K562 (cell line): ENCODE data around the gene SLC16A13. TPM values are rescaled to one million over a fixed set of nuclear protein-coding genes. Genes with fewer than 3 reads are reported as not detected.

Experiments
- CREM ChIP-seq: IDR thresholded peaks from 2 replicates; pipeline ENCODE4 v1.6.1; 2014; ENCODE audit warnings: antibody characterized with exemption, low read depth
- POLR2G ChIP-seq: fragments of 200-400 bp; formaldehyde crosslinking; IDR thresholded peaks from 2 replicates; pipeline ENCODE4 v1.6.1; 2017; ENCODE audit warnings: low read depth, mild to moderate bottlenecking, antibody characterized with exemption, low read length, moderate library complexity
- RBFOX2 ChIP-seq: fragments of 200-400 bp; formaldehyde crosslinking; IDR thresholded peaks from 2 replicates; pipeline ENCODE4 v1.6.1; 2017; ENCODE audit warnings: low read depth, mild to moderate bottlenecking, low read length, moderate library complexity
- RBM25 ChIP-seq: fragments of 200-400 bp; formaldehyde crosslinking; IDR thresholded peaks from 2 replicates; pipeline ENCODE4 v1.6.1; 2018; ENCODE audit warnings: low read length, low read depth, moderate library complexity; ENCODE audit not compliant: severe bottlenecking
- TCFL5 ChIP-seq: fragments of 250-450 bp; sonication (Bioruptor Pico); conservative IDR thresholded peaks from 2 replicates; pipeline ENCODE4 v1.6.1; 2021; ENCODE audit warnings: mild to moderate bottlenecking, moderate library complexity, matching md5 sums
- YY1 ChIP-seq, 3 experiments: IDR thresholded peaks; 2 replicates each; pipeline ENCODE4 v1.6.1; 2011; ENCODE audit warnings: low read length in 2 of 3, mild to moderate bottlenecking in 2 of 3, moderate library complexity in 2 of 3, borderline replicate concordance in 1 of 3, control low read depth in 1 of 3, low read depth in 1 of 3; ENCODE audit not compliant: insufficient read depth in 3 of 3, insufficient replicate concordance in 2 of 3, control insufficient read depth in 1 of 3, insufficient read length in 1 of 3; ENCODE audit errors: extremely low read depth in 1 of 3
- ZBTB33 ChIP-seq: sonication (generic); formaldehyde crosslinking; IDR thresholded peaks from 2 replicates; pipeline ENCODE4 v1.8.1; 2023; ENCODE audit warnings: mild to moderate bottlenecking, missing genetic modification reagents
- polyA plus RNA-seq, 8 experiments: library from polyadenylated mRNA; depleted of rRNA in 4 of 8; stranded (reverse) in 5 of 8; unstranded in 3 of 8; fragments of >200 nt; fragmentation: Nextera tagmentation in 2 of 8; fragmentation: Illumina TruSeq in 1 of 8; extraction: Ambion mirVana in 2 of 8; extraction: Trizol in 1 of 8; gene quantifications; 2 replicates each; pipeline versions ENCODE4 v1.2.1 to v1.2.3, GENCODE V29; 2011 to 2014; ENCODE audit warnings: inconsistent platforms in 1 of 8, missing spikeins in 1 of 8
- total RNA-seq, 7 experiments: library from RNA; depleted of rRNA in 6 of 7; stranded (reverse); fragments of >200 nt in 6 of 7; fragmentation: Illumina TruSeq in 2 of 7; extraction: Trizol in 2 of 7; gene quantifications; 2 replicates each; pipeline versions ENCODE4 v1.2.1 to v1.2.3, GENCODE V29; 2011 to 2021; ENCODE audit warnings: low replicate concordance in 1 of 7
- TF ChIP-seq, protein P1 (sequence below): fragments of 450-650 bp; IDR thresholded peaks from 2 replicates; pipeline ENCODE4 v1.6.1; 2017; ENCODE audit warnings: mild to moderate bottlenecking, moderate library complexity

The SLC16A13 gene
- total and polyA plus RNA-seq, 9 of the 15 experiments (the other 6 are each of a cell fraction or from before 2014, with no cell fraction given): 0.04 to 5.6 (median 0.87) TPM

DNA sequence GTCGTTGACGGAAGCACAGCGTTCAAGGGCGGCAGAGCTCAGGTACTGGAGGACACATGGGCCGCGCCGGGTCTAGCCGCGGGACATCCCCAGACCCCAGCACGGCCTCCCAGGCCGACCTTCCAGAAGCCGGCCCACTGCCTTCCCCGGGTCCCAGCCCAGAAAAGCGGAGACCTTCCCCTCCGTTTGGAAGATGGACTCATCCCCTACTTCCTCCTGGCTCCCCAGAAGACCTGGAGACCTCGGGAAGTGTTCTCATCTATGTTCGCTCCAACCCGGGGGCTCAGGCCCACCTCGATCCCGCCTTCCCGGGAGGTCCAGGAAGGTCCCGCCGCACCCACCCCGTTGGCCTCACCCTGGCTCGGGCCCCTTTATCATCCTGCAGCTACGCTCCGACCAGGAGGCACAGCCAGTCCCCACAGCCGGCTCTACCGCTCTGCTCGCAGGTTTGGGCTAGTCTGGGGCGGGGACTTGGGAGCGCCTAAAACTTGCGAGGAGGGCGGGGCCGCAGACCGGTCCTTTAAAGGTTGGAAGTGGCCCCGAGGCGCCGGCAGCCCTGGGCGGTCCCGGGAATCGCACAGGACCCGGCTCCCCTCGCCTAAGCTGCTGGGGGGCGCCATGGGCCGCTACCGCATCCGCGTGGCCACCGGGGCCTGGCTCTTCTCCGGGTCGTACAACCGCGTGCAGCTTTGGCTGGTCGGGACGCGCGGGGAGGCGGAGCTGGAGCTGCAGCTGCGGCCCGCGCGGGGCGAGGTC, 40.1 kb upstream of the SLC16A13 start, which contains the start of gene ALOX12 (continued):
- no peak for TF ChIP-seq RBM25
- 0 out of 2 replicates have a peak, but pooled peaks have one; percentile 42 for TF ChIP-seq POLR2G
- TF ChIP-seq TCFL5 (CRISPR knock-in tag): no peak
- TF ChIP-seq ZBTB33 (CRISPR knock-in tag): peak; percentile 92
- TF ChIP-seq, protein P1, sequence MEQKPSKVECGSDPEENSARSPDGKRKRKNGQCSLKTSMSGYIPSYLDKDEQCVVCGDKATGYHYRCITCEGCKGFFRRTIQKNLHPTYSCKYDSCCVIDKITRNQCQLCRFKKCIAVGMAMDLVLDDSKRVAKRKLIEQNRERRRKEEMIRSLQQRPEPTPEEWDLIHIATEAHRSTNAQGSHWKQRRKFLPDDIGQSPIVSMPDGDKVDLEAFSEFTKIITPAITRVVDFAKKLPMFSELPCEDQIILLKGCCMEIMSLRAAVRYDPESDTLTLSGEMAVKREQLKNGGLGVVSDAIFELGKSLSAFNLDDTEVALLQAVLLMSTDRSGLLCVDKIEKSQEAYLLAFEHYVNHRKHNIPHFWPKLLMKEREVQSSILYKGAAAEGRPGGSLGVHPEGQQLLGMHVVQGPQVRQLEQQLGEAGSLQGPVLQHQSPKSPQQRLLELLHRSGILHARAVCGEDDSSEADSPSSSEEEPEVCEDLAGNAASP: no peak
- peak; percentile 35 for TF ChIP-seq RBFOX2
- TF ChIP-seq YY1 (IDR thresholded peaks at IDR 0.05; ENCODE audit: borderline replicate concordance in 1 of 3, control insufficient read depth in 1 of 3, extremely low read depth in 1 of 3, insufficient read depth in 3 of 3, insufficient read length in 1 of 3, insufficient replicate concordance in 2 of 3, low read depth in 1 of 3, low read length in 2 of 3): no peak
- no peak for TF ChIP-seq CREM
